H1 (cell line): ENCODE data around the gene ZFYVE1. TPM values are rescaled to one million over a fixed set of nuclear protein-coding genes. Genes with fewer than 3 reads are reported as not detected.

Experiments
- CBX5 ChIP-seq: fragments of 300-800, 300-1000 bp; sonication (generic); IDR thresholded peaks from 2 replicates; pipeline ENCODE4 v1.7.1; 2016; ENCODE audit warnings: antibody characterized with exemption, low read length, low read depth
- EZH2 ChIP-seq: fragments of 200-600 bp; sonication (generic); IDR thresholded peaks from 2 replicates; pipeline ENCODE4 v1.7.1; 2012; ENCODE audit warnings: low read depth, mild to moderate bottlenecking, moderate library complexity, low read length, inconsistent platforms; ENCODE audit not compliant: severe bottlenecking
- PHF8 ChIP-seq: fragments of 200-600 bp; sonication (generic); conservative IDR thresholded peaks from 2 replicates; pipeline ENCODE4 v1.7.1; 2012; ENCODE audit warnings: low read depth, mild to moderate bottlenecking, inconsistent platforms, low read length, moderate library complexity
- SIRT6 ChIP-seq: IDR thresholded peaks from one replicate; pipeline ENCODE4 v1.7.1; 2012; ENCODE audit warnings: low read length, inconsistent platforms
- TAF1 ChIP-seq: IDR thresholded peaks from 2 replicates; pipeline ENCODE4 v1.6.1; 2011; ENCODE audit warnings: mild to moderate bottlenecking, low read depth, low read length
- polyA plus RNA-seq, 7 experiments: library from polyadenylated mRNA; depleted of rRNA in 3 of 7; stranded (reverse) in 5 of 7; unstranded in 2 of 7; fragments of >200 nt in 5 of 7; fragments of 200-250 nt in 2 of 7; gene quantifications; 1 replicate in 5 of 7; 2 replicates in 1 of 7; 4 replicates in 1 of 7; pipeline versions ENCODE4 v1.2.1 to v1.2.3, GENCODE V29; 2011 to 2013; ENCODE audit warnings: missing spikeins in 2 of 7, mixed read lengths in 2 of 7
- total RNA-seq: library from RNA; stranded (reverse); fragmentation: NEBNext Ultra II Directional; extraction: Animal tissue kit (Norgen Biotek cat#: 25700); gene quantifications from 2 replicates; pipeline ENCODE4 v1.2.1, GENCODE V29; 2021

ZFYVE1 gene
- total and polyA plus RNA-seq, 2 of the 8 experiments (the other 6 are each of a cell fraction or from before 2014, with no cell fraction given), result 9.8 to 12.5 TPM

- no peak for TF ChIP-seq PHF8
- no peak for TF ChIP-seq SIRT6
- no peak for TF ChIP-seq EZH2
- TF ChIP-seq CBX5, result no peak
- no peak for TF ChIP-seq TAF1
Observed at GRCh38 chr14:72932893-72933292, 94.0 kb downstream of the ZFYVE1 start (continued).
